Endothelial cell of umbilical vein (primary cell): ENCODE results near the gene NRP2. TPM values are rescaled to one million over a fixed set of nuclear protein-coding genes. Genes with fewer than 3 reads are reported as not detected.

Experiments used
- BruUV-seq: library from RNA; stranded (reverse); fragments of 400-500 nt; replicated peaks from 2 replicates; lab custom pipeline; 2021; lab: Mats Ljungman, UMichigan
- CTCF ChIA-PET: fragments of 300-600, 350-600 bp; sonication (Branson Sonifier 250); formaldehyde crosslinking; loops from one replicate; lab custom pipeline; 2021; ENCODE audit warnings: antibody characterized with exemption, inconsistent platforms; lab: Charles Lee
- POLR2A ChIA-PET: fragments of 300-600, 350-600 bp; sonication (Branson Sonifier 250); formaldehyde crosslinking; loops from one replicate; lab custom pipeline; 2021; ENCODE audit warnings: antibody characterized with exemption, inconsistent platforms; lab: Charles Lee
- DNase-seq: peaks from one replicate; pipeline ENCODE4 v3.0.0-alpha.2; 2011; ENCODE audit warnings: low read depth, low spot score
- FAIRE-seq: peaks from 2 replicates; lab custom pipeline; 2011; peaks lifted over from hg19 to GRCh38; lab: Jason Lieb, UNC
- H2AFZ ChIP-seq: 2 replicates; pipeline ENCODE4 v1.6.0; 2012; ENCODE audit warnings: low read depth, low read length, control low read depth, inconsistent platforms
- H3K27ac ChIP-seq: 2 replicates; pipeline ENCODE4 v1.5.1; 2011; ENCODE audit warnings: low read depth, mild to moderate bottlenecking, control low read depth, low read length, moderate library complexity; ENCODE audit not compliant: insufficient read depth
- H3K27me3 ChIP-seq, 2 experiments: 2 replicates each; pipeline versions ENCODE4 v1.6.0 to v1.6.1; 2011; ENCODE audit warnings: low read length in 2 of 2, mixed read lengths in 1 of 2; ENCODE audit not compliant: control insufficient read depth in 2 of 2, insufficient read depth in 2 of 2
- H3K36me3 ChIP-seq, 2 experiments: 2 replicates in 1 of 2; 3 replicates in 1 of 2; pipeline ENCODE4 v1.5.1; 2011; ENCODE audit warnings: low read length in 2 of 2, mild to moderate bottlenecking in 1 of 2, moderate library complexity in 1 of 2; ENCODE audit not compliant: control insufficient read depth in 2 of 2, insufficient read depth in 2 of 2; ENCODE audit errors: extremely low read depth in 1 of 2
- H3K4me1 ChIP-seq: 3 replicates; pipeline ENCODE4 v1.5.1; 2011; ENCODE audit warnings: mild to moderate bottlenecking, low read length; ENCODE audit not compliant: control insufficient read depth, insufficient read depth; ENCODE audit errors: extremely low read depth
- H3K4me2 ChIP-seq: 2 replicates; pipeline ENCODE4 v1.6.1; 2011; ENCODE audit warnings: low read length, control low read depth, mixed read lengths; ENCODE audit not compliant: insufficient read depth
- H3K4me3 ChIP-seq, 3 experiments: fragments of 200-600 bp in 1 of 3; sonication (generic), shearing (Covaris generic) in 1 of 3; replicated peaks in 1 of 3; 2 replicates each; pipeline ENCODE4 v1.5.1; 2011 to 2016; ENCODE audit warnings: control low read depth in 3 of 3, low read length in 3 of 3, mild to moderate bottlenecking in 2 of 3, inconsistent platforms in 1 of 3, low read depth in 1 of 3, moderate library complexity in 1 of 3; ENCODE audit not compliant: insufficient read depth in 1 of 3
- H3K79me2 ChIP-seq: 2 replicates; pipeline ENCODE4 v1.6.0; 2012; ENCODE audit warnings: low read length, inconsistent platforms; ENCODE audit not compliant: control insufficient read depth, insufficient read depth
- H3K9ac ChIP-seq: replicated peaks from 2 replicates; pipeline ENCODE3; 2011; ENCODE audit warnings: low read length, control low read depth; ENCODE audit not compliant: insufficient read depth; ENCODE audit errors: extremely low read depth
- H3K9me1 ChIP-seq: replicated peaks from 3 replicates; pipeline ENCODE4 v1.6.0; 2011; ENCODE audit warnings: mild to moderate bottlenecking, low read length; ENCODE audit not compliant: control insufficient read depth, insufficient read depth; ENCODE audit errors: extremely low read depth
- H3K9me3 ChIP-seq: replicated peaks from 2 replicates; pipeline ENCODE4 v1.5.1; 2012; ENCODE audit warnings: low read length, inconsistent platforms; ENCODE audit not compliant: control insufficient read depth, insufficient read depth
- H4K20me1 ChIP-seq: replicated peaks from 2 replicates; pipeline ENCODE3; 2011; ENCODE audit warnings: mild to moderate bottlenecking, low read length; ENCODE audit not compliant: control insufficient read depth, insufficient read depth; ENCODE audit errors: extremely low read depth
- CTCF ChIP-seq, 2 donors: IDR thresholded peaks; 1 replicate in 1 of 2; 2 replicates in 1 of 2; pipeline ENCODE4 v1.5.1; 2011; ENCODE audit warnings: low read length in 2 of 2, mild to moderate bottlenecking in 2 of 2, moderate library complexity in 2 of 2, control low read depth in 1 of 2, inconsistent platforms in 1 of 2, low read depth in 1 of 2; ENCODE audit not compliant: insufficient read depth in 1 of 2; ENCODE audit errors: extremely low read depth in 1 of 2
- EZH2 ChIP-seq: IDR thresholded peaks from 2 replicates; pipeline ENCODE4 v1.6.1; 2012; ENCODE audit warnings: borderline replicate concordance, low read depth, mild to moderate bottlenecking, moderate library complexity, low read length, inconsistent platforms; ENCODE audit not compliant: severe bottlenecking
- GATA2 ChIP-seq: IDR thresholded peaks from 2 replicates; pipeline ENCODE4 v1.7.0; 2011; ENCODE audit warnings: low read depth, mild to moderate bottlenecking, moderate library complexity, mixed read lengths, low read length; ENCODE audit not compliant: insufficient read length, insufficient read depth
- JUN ChIP-seq: IDR thresholded peaks from 2 replicates; pipeline ENCODE4 v1.6.1; 2011; ENCODE audit warnings: borderline replicate concordance, low read depth; ENCODE audit not compliant: insufficient read length, insufficient read depth
- MAX ChIP-seq: IDR thresholded peaks from 2 replicates; pipeline ENCODE4 v1.6.1; 2011; ENCODE audit not compliant: insufficient read depth, insufficient read length
- MYC ChIP-seq: IDR thresholded peaks from one replicate; pipeline ENCODE4 v1.6.1; 2011; ENCODE audit warnings: mild to moderate bottlenecking, low read depth, low read length
- POLR2A ChIP-seq: IDR thresholded peaks from 2 replicates; pipeline ENCODE4 v1.6.1; 2012; ENCODE audit warnings: low read depth, mild to moderate bottlenecking, control low read depth, low read length
- POLR2AphosphoS5 ChIP-seq: IDR thresholded peaks from 2 replicates; pipeline ENCODE4 v1.6.1; 2012; ENCODE audit warnings: low read depth, mild to moderate bottlenecking, control low read depth, low read length, moderate library complexity; ENCODE audit not compliant: insufficient read depth
- dilution Hi-C: fragments of 300-500 bp; cut with MboI; formaldehyde crosslinking; loops from one replicate; pipeline ENCODE4 v1.15.0; 2019; ENCODE audit warnings: low sequenced_read_pairs; ENCODE audit not compliant: extremely low pct_ligation_motif_present
- intact Hi-C: fragments of 100-400 bp; cut with micrococcal nuclease; formaldehyde crosslinking; loops from one replicate; pipeline ENCODE4 v1.10.0; 2022
- polyA plus RNA-seq, 4 experiments: library from polyadenylated mRNA; depleted of rRNA in 3 of 4; stranded (reverse) in 3 of 4; unstranded in 1 of 4; fragments of >200 nt; gene quantifications; 2 replicates each; pipeline versions ENCODE4 v1.2.1 to v1.2.3, GENCODE V29; 2011 to 2012; ENCODE audit warnings: missing spikeins in 1 of 4
- total RNA-seq: library from RNA; stranded (reverse); gene quantifications from 2 replicates; pipeline ENCODE4 v1.2.3, GENCODE V29; 2021

Gene NRP2
- total and polyA plus RNA-seq, 2 donors (not counting 3 experiments of a cell fraction or from before 2014, with no cell fraction given): 160 to 240 TPM

GRCh38 chr2:205723179-205723578 is 40.9 kb downstream of the NRP2 start:
- Histone ChIP-seq H3K9me1 (no peaks in the 10 kb centered on the region), H3K4me1 (no peaks in the 10 kb centered on the region), H3K36me3 (peaks cover 18 to 63% of the 10 kb centered on the region in 2 experiments), H4K20me1 (no peaks in the 10 kb centered on the region), H3K4me2 (no peak overlapping the region), H3K4me3 (no peak overlapping the region), H3K27ac (no peak overlapping the region), H2AFZ (no peak overlapping the region), H3K9ac (no peak overlapping the region), H3K27me3 (no peaks in the 10 kb centered on the region), H3K79me2 (no peaks in the 10 kb centered on the region), H3K9me3 (no peaks in the 10 kb centered on the region)
- FAIRE-seq: no peak
- no TSS peak for BruUV-seq
- dilution Hi-C loops (no loop called here), intact Hi-C loops (no loop called here)
- TF ChIP-seq GATA2 (no peak), CTCF (IDR thresholded peaks at IDR 0.05; ENCODE audit: extremely low read depth in 1 of 2, insufficient read depth in 1 of 2, low read depth in 1 of 2, low read length in 2 of 2) (no peak), POLR2A (no peak), MYC (no peak), JUN (no peak), MAX (no peak), EZH2 (no peak), POLR2AphosphoS5 (no peak)
- POLR2A ChIA-PET: no interaction called here
- CTCF ChIA-PET: no interaction called here
- DNase-seq: no peak
